IMR-90 (cell line): ENCODE results near the gene KLHL2. TPM values are rescaled to one million over a fixed set of nuclear protein-coding genes. Genes with fewer than 3 reads are reported as not detected.
"Not testable (repeated sequence)": the region's sequence is repeated elsewhere in the genome, so short reads cannot be mapped to it uniquely, and the experiment has no call there.

Experiments used
- ATAC-seq: fragments of 200-7000 bp; cut with Tn5 transposase; 2 replicates; pipeline ENCODE4 v1.9.1; 2020; ENCODE audit warnings: low read depth, mild to moderate bottlenecking, moderate library complexity
- BruUV-seq: library from RNA; stranded (reverse); fragments of 400-500 nt; replicated peaks from 2 replicates; lab custom pipeline; 2021; lab: Mats Ljungman, UMichigan
- CTCF ChIA-PET: fragments of 300-600 bp; formaldehyde crosslinking; extraction: SDS; loops from one replicate; lab custom pipeline; 2021; ENCODE audit warnings: antibody characterized with exemption; lab: Yijun Ruan, JAX
- POLR2A ChIA-PET: fragments of 300-600 bp; sonication (Branson Sonifier 250); formaldehyde crosslinking; loops from one replicate; lab custom pipeline; 2022; ENCODE audit warnings: antibody characterized with exemption; ENCODE audit not compliant: unreplicated experiment; lab: Charles Lee
- DNase-seq: peaks from one replicate; pipeline ENCODE4 v3.0.0; 2013
- H2AFZ ChIP-seq: replicated peaks from 2 replicates; pipeline ENCODE3; 2013; ENCODE audit warnings: low read length, mild to moderate bottlenecking; ENCODE audit not compliant: poor library complexity
- H2AK5ac ChIP-seq: 2 replicates; pipeline ENCODE4 v1.6.1; 2013; ENCODE audit warnings: low read depth, low read length, inconsistent platforms
- H2AK9ac ChIP-seq: replicated peaks from 2 replicates; pipeline ENCODE3; 2013; ENCODE audit warnings: mild to moderate bottlenecking, low read depth, low read length, moderate library complexity; ENCODE audit not compliant: poor library complexity
- H2BK120ac ChIP-seq: 2 replicates; pipeline ENCODE4 v1.6.1; 2013; ENCODE audit warnings: low read depth, low read length, inconsistent platforms
- H2BK15ac ChIP-seq: 3 replicates; pipeline ENCODE4 v1.6.1; 2013; ENCODE audit warnings: low read depth, low read length, inconsistent platforms
- H2BK20ac ChIP-seq: 2 replicates; pipeline ENCODE4 v1.6.1; 2013; ENCODE audit warnings: low read depth, mild to moderate bottlenecking, inconsistent platforms, low read length, moderate library complexity
- H2BK5ac ChIP-seq: 2 replicates; pipeline ENCODE4 v1.6.1; 2013; ENCODE audit warnings: mild to moderate bottlenecking, low read depth, low read length, inconsistent platforms; ENCODE audit not compliant: poor library complexity, severe bottlenecking
- H3K14ac ChIP-seq: replicated peaks from 2 replicates; pipeline ENCODE4 v1.6.1; 2013; ENCODE audit warnings: low read depth, low read length, inconsistent platforms
- H3K18ac ChIP-seq: 2 replicates; pipeline ENCODE4 v1.6.1; 2013; ENCODE audit warnings: low read depth, low read length, control low read depth
- H3K23ac ChIP-seq: 2 replicates; pipeline ENCODE4 v1.6.1; 2013; ENCODE audit warnings: low read depth, low read length, inconsistent platforms
- H3K27ac ChIP-seq: 2 replicates; pipeline ENCODE4 v1.5.1; 2013; ENCODE audit warnings: mild to moderate bottlenecking, control low read depth, low read length; ENCODE audit not compliant: insufficient read depth
- H3K27me3 ChIP-seq: 2 replicates; pipeline ENCODE4 v1.6.1; 2013; ENCODE audit warnings: low read length; ENCODE audit not compliant: control insufficient read depth, insufficient read depth
- H3K36me3 ChIP-seq: 2 replicates; pipeline ENCODE4 v1.6.1; 2013; ENCODE audit warnings: low read length, mixed read lengths; ENCODE audit not compliant: control insufficient read depth, insufficient read depth
- H3K4ac ChIP-seq: 2 replicates; pipeline ENCODE4 v1.6.1; 2013; ENCODE audit warnings: low read depth, low read length, inconsistent platforms
- H3K4me1 ChIP-seq: 2 replicates; pipeline ENCODE4 v1.6.1; 2013; ENCODE audit warnings: low read length, mixed read lengths; ENCODE audit not compliant: control insufficient read depth, insufficient read depth
- H3K4me2 ChIP-seq: 2 replicates; pipeline ENCODE4 v1.6.1; 2013; ENCODE audit warnings: low read depth, mild to moderate bottlenecking, control low read depth, low read length, moderate library complexity
- H3K4me3 ChIP-seq: 2 replicates; pipeline ENCODE4 v1.5.1; 2013; ENCODE audit warnings: low read depth, mild to moderate bottlenecking, control low read depth, low read length, moderate library complexity; ENCODE audit not compliant: insufficient read depth
- H3K56ac ChIP-seq: 2 replicates; pipeline ENCODE4 v1.6.1; 2013; ENCODE audit warnings: low read length, inconsistent platforms; ENCODE audit not compliant: insufficient read depth; ENCODE audit errors: extremely low read depth
- H3K79me1 ChIP-seq, 2 experiments: 2 replicates each; pipeline ENCODE4 v1.6.1; 2013; ENCODE audit warnings: low read length in 2 of 2, inconsistent platforms in 1 of 2, low read depth in 1 of 2
- H3K9ac ChIP-seq: 2 replicates; pipeline ENCODE4 v1.6.1; 2013; ENCODE audit warnings: low read depth, low read length, control low read depth
- H3K9me1 ChIP-seq: 2 replicates; pipeline ENCODE4 v1.6.1; 2013; ENCODE audit warnings: low read length, inconsistent platforms; ENCODE audit not compliant: insufficient read depth
- H3K9me3 ChIP-seq: 2 replicates; pipeline ENCODE4 v1.6.1; 2013; ENCODE audit warnings: low read length; ENCODE audit not compliant: control insufficient read depth, insufficient read depth
- H4K20me1 ChIP-seq: 2 replicates; pipeline ENCODE4 v1.6.1; 2013; ENCODE audit warnings: low read length, inconsistent platforms; ENCODE audit not compliant: insufficient read depth
- H4K5ac ChIP-seq: 2 replicates; pipeline ENCODE4 v1.6.1; 2013; ENCODE audit warnings: mild to moderate bottlenecking, low read depth, low read length, control low read depth
- H4K8ac ChIP-seq, 2 experiments: 2 replicates each; pipeline ENCODE4 v1.6.1; 2013; ENCODE audit warnings: low read depth in 2 of 2, low read length in 2 of 2, control low read depth in 1 of 2, inconsistent platforms in 1 of 2
- H4K91ac ChIP-seq: 2 replicates; pipeline ENCODE4 v1.6.1; 2013; ENCODE audit warnings: low read depth, low read length, inconsistent platforms; ENCODE audit not compliant: insufficient read depth
- WGBS, 2 experiments: methylation state at CpG; one replicate each; pipeline versions ENCODE4 v1.1.5 to v1.1.7; 2013; ENCODE audit warnings: missing lambda C conversion rate in 2 of 2; ENCODE audit not compliant: insufficient read length in 1 of 2; ENCODE audit errors: extremely low coverage in 2 of 2; 5-methylcytosine and 5-hydroxymethylcytosine counted together
- dilution Hi-C: fragments of 300-500 bp; cut with HindIII; formaldehyde crosslinking; loops from one replicate; pipeline ENCODE4 v1.14.3; 2018; ENCODE audit warnings: low sequenced_read_pairs; ENCODE audit not compliant: unreplicated experiment
- in situ Hi-C: fragments of 300-500 bp; cut with MboI; formaldehyde crosslinking; loops from 3 replicates; pipeline ENCODE4 v1.14.3; 2019; ENCODE audit warnings: low sequenced_read_pairs, inconsistent platforms, mixed read lengths
- intact Hi-C: fragments of 100-400 bp; cut with micrococcal nuclease; formaldehyde crosslinking; loops from 2 replicates; pipeline ENCODE4 v1.10.0; 2022
- polyA plus RNA-seq, 3 experiments: library from polyadenylated mRNA; depleted of rRNA; stranded (reverse); fragments of >200 nt; gene quantifications; 2 replicates each; pipeline ENCODE4 v1.2.3, GENCODE V29; 2012; ENCODE audit warnings: low replicate concordance in 1 of 3
- total RNA-seq: library from RNA; depleted of rRNA; stranded (reverse); fragments of >200 nt; gene quantifications from 2 replicates; pipeline ENCODE4 v1.2.3, GENCODE V29; 2012

KLHL2 gene
- total and polyA plus RNA-seq, 2 of the 4 experiments (the other 2 are of a cell fraction): 11.0 to 12.4 TPM

- H3K14ac ChIP-seq, CTCF ChIA-PET, H3K27me3 ChIP-seq, H2BK5ac ChIP-seq, dilution Hi-C loops, H2AK5ac ChIP-seq, H2AK9ac ChIP-seq, H4K91ac ChIP-seq, H3K36me3 ChIP-seq, BruUV-seq, H4K20me1 ChIP-seq, H2BK120ac ChIP-seq, H3K4me2 ChIP-seq, ATAC-seq, H3K56ac ChIP-seq, H3K27ac ChIP-seq, H3K9ac ChIP-seq, H3K23ac ChIP-seq, H3K4me1 ChIP-seq, H4K5ac ChIP-seq, H3K4ac ChIP-seq, H3K9me3 ChIP-seq, POLR2A ChIA-PET, H2BK15ac ChIP-seq, H3K4me3 ChIP-seq, DNase-seq, H3K9me1 ChIP-seq, H3K18ac ChIP-seq, H3K79me1 ChIP-seq, H2BK20ac ChIP-seq, H4K8ac ChIP-seq, H2AFZ ChIP-seq, intact Hi-C loops: not testable (repeated sequence)
- 90% methylated on average over 3 of the region's 4 CpGs; no CpG with 5 or more reads in 1 of the 2 experiments for WGBS, 2 experiments
- in situ Hi-C loops: loop anchor here (25.0 kb wide), 1 partner anchor 116 kb away; the partner anchor contains the start of gene MSMO1
Observed at GRCh38 chr4:165221306-165221705, 13.9 kb downstream of the KLHL2 start.

GRCh38 chr4:165221993-165222650, 14.8 kb downstream of the KLHL2 start:
- ATAC-seq, DNase-seq, H2AK5ac ChIP-seq, CTCF ChIA-PET, H3K56ac ChIP-seq, H4K8ac ChIP-seq, H3K36me3 ChIP-seq, H3K27me3 ChIP-seq, dilution Hi-C loops, H3K14ac ChIP-seq, BruUV-seq, H3K4ac ChIP-seq, H3K23ac ChIP-seq, H3K4me1 ChIP-seq, intact Hi-C loops, H3K18ac ChIP-seq, H2BK15ac ChIP-seq, H3K79me1 ChIP-seq, H4K5ac ChIP-seq, POLR2A ChIA-PET, H3K9ac ChIP-seq, H2AFZ ChIP-seq, H4K91ac ChIP-seq, H3K4me2 ChIP-seq, H2BK5ac ChIP-seq, H3K27ac ChIP-seq, H2BK20ac ChIP-seq, H2BK120ac ChIP-seq, H3K4me3 ChIP-seq, H2AK9ac ChIP-seq, H3K9me1 ChIP-seq, H3K9me3 ChIP-seq, H4K20me1 ChIP-seq: not testable (repeated sequence)
- no CpG with 5 or more reads among the region's 5 CpGs for WGBS, 2 experiments
- in situ Hi-C loops: loop anchor here (25.0 kb wide), 1 partner anchor 115 kb away; the partner anchor contains the start of gene MSMO1
